Measurements from ENCODE around the gene TMOD3.

The TMOD3 gene

GRCh38 chr15:51856714-51857380 lies 27.4 kb downstream of the TMOD3 start:
- no peak overlapping the region for H3K4ac ChIP-seq (ENCODE audit: low read depth, low read length)
- no peak for DNase-seq
- H2BK15ac ChIP-seq (replicated peaks; ENCODE audit: low read depth), result no peak overlapping the region
- H3K79me1 ChIP-seq (ENCODE audit: low read length), result peaks cover 19% of the 10 kb centered on the region
- no peak overlapping the region for H2BK120ac ChIP-seq (ENCODE audit: low read depth, low read length)
- no peak overlapping the region for H3K4me3 ChIP-seq (ENCODE audit: low read length)
- no peak overlapping the region for H3K27ac ChIP-seq (ENCODE audit: low read depth, low read length)
- H3K4me2 ChIP-seq (ENCODE audit: low read length), result no peak overlapping the region
- no CpG with 5 or more reads among the region's 5 CpGs for WGBS (ENCODE audit: extremely low coverage, insufficient coverage, low lambda C conversion rate)
- no peak overlapping the region for H3K9ac ChIP-seq (ENCODE audit: low read length)
- no peak overlapping the region for H2AK5ac ChIP-seq (ENCODE audit: low read length)
- H3K18ac ChIP-seq (ENCODE audit: low read length), result no peak overlapping the region
- no peak overlapping the region for H2BK5ac ChIP-seq (ENCODE audit: low read length)
- no peak overlapping the region for H4K5ac ChIP-seq (ENCODE audit: low read length)
- peaks cover 8% of the 10 kb centered on the region for H3K79me2 ChIP-seq (ENCODE audit: control insufficient read depth, insufficient read depth, low read length)
- no peak overlapping the region for H3K56ac ChIP-seq (ENCODE audit: low read length)
- H4K8ac ChIP-seq (ENCODE audit: low read depth, low read length), result no peak overlapping the region
- no peak overlapping the region for H3K23ac ChIP-seq (ENCODE audit: low read length)
- no peaks in the 10 kb centered on the region for H3K36me3 ChIP-seq (ENCODE audit: control insufficient read depth, insufficient read depth, low read length)
- no peaks in the 10 kb centered on the region for H3K4me1 ChIP-seq (ENCODE audit: control insufficient read depth, low read depth, low read length)
- H3K27me3 ChIP-seq (ENCODE audit: insufficient read depth, low read length, poor library complexity), result no peaks in the 10 kb centered on the region

- H3K4me2 ChIP-seq (ENCODE audit: low read length), result no peak overlapping the region
- no peak overlapping the region for H3K27ac ChIP-seq (ENCODE audit: low read depth, low read length)
- DNase-seq, result no peak
- H3K18ac ChIP-seq (ENCODE audit: low read length), result no peak overlapping the region
- H4K8ac ChIP-seq (ENCODE audit: low read depth, low read length), result no peak overlapping the region
- no peak overlapping the region for H3K4ac ChIP-seq (ENCODE audit: low read depth, low read length)
- no CpG with 5 or more reads among the region's 10 CpGs for WGBS (ENCODE audit: extremely low coverage, insufficient coverage, low lambda C conversion rate)
- no peak overlapping the region for H2BK15ac ChIP-seq (replicated peaks; ENCODE audit: low read depth)
- no peaks in the 10 kb centered on the region for H3K36me3 ChIP-seq (ENCODE audit: control insufficient read depth, insufficient read depth, low read length)
- H3K56ac ChIP-seq (ENCODE audit: low read length), result no peak overlapping the region
- H2BK120ac ChIP-seq (ENCODE audit: low read depth, low read length), result no peak overlapping the region
- no peak overlapping the region for H3K9ac ChIP-seq (ENCODE audit: low read length)
- no peak overlapping the region for H4K5ac ChIP-seq (ENCODE audit: low read length)
- no peak overlapping the region for H2BK5ac ChIP-seq (ENCODE audit: low read length)
- no peak overlapping the region for H2AK5ac ChIP-seq (ENCODE audit: low read length)
- H3K79me1 ChIP-seq (ENCODE audit: low read length), result peaks cover 14% of the 10 kb centered on the region
- no peaks in the 10 kb centered on the region for H3K4me1 ChIP-seq (ENCODE audit: control insufficient read depth, low read depth, low read length)
- H3K27me3 ChIP-seq (ENCODE audit: insufficient read depth, low read length, poor library complexity), result no peaks in the 10 kb centered on the region
- no peak overlapping the region for H3K23ac ChIP-seq (ENCODE audit: low read length)
- no peak overlapping the region for H3K4me3 ChIP-seq (ENCODE audit: low read length)
- H3K79me2 ChIP-seq (ENCODE audit: control insufficient read depth, insufficient read depth, low read length), result peaks cover 2% of the 10 kb centered on the region
Observed at GRCh38 chr15:51861557-51862359, 32.3 kb downstream of the TMOD3 start.

GRCh38 chr15:51863131-51863530 lies 33.7 kb downstream of the TMOD3 start:
- H3K18ac ChIP-seq (ENCODE audit: low read length), result no peak overlapping the region
- no peak overlapping the region for H2BK120ac ChIP-seq (ENCODE audit: low read depth, low read length)
- no peak overlapping the region for H3K4me3 ChIP-seq (ENCODE audit: low read length)
- H2AK5ac ChIP-seq (ENCODE audit: low read length), result no peak overlapping the region
- no peak overlapping the region for H2BK5ac ChIP-seq (ENCODE audit: low read length)
- H3K4me2 ChIP-seq (ENCODE audit: low read length), result no peak overlapping the region
- no peaks in the 10 kb centered on the region for H3K36me3 ChIP-seq (ENCODE audit: control insufficient read depth, insufficient read depth, low read length)
- peaks cover 2% of the 10 kb centered on the region for H3K79me2 ChIP-seq (ENCODE audit: control insufficient read depth, insufficient read depth, low read length)
- WGBS (ENCODE audit: extremely low coverage, insufficient coverage, low lambda C conversion rate), result no CpG with 5 or more reads among the region's 2 CpGs
- no peak for DNase-seq
- no peak overlapping the region for H3K23ac ChIP-seq (ENCODE audit: low read length)
- no peak overlapping the region for H3K56ac ChIP-seq (ENCODE audit: low read length)
- no peaks in the 10 kb centered on the region for H3K27me3 ChIP-seq (ENCODE audit: insufficient read depth, low read length, poor library complexity)
- H2BK15ac ChIP-seq (replicated peaks; ENCODE audit: low read depth), result no peak overlapping the region
- H3K9ac ChIP-seq (ENCODE audit: low read length), result no peak overlapping the region
- peaks cover 17% of the 10 kb centered on the region for H3K79me1 ChIP-seq (ENCODE audit: low read length)
- no peaks in the 10 kb centered on the region for H3K4me1 ChIP-seq (ENCODE audit: control insufficient read depth, low read depth, low read length)
- no peak overlapping the region for H3K27ac ChIP-seq (ENCODE audit: low read depth, low read length)
- H4K8ac ChIP-seq (ENCODE audit: low read depth, low read length), result no peak overlapping the region
- no peak overlapping the region for H4K5ac ChIP-seq (ENCODE audit: low read length)
- H3K4ac ChIP-seq (ENCODE audit: low read depth, low read length), result no peak overlapping the region

GRCh38 chr15:51864408-51865056 lies 35.1 kb downstream of the TMOD3 start:
- H2AK5ac ChIP-seq (ENCODE audit: low read length), result no peak overlapping the region
- no peak overlapping the region for H2BK15ac ChIP-seq (replicated peaks; ENCODE audit: low read depth)
- H3K4me1 ChIP-seq (ENCODE audit: control insufficient read depth, low read depth, low read length), result no peaks in the 10 kb centered on the region
- H3K79me1 ChIP-seq (ENCODE audit: low read length), result peaks cover 13% of the 10 kb centered on the region
- no peaks in the 10 kb centered on the region for H3K27me3 ChIP-seq (ENCODE audit: insufficient read depth, low read length, poor library complexity)
- 100% methylated on average over 3 of the region's 4 CpGs for WGBS (ENCODE audit: extremely low coverage, insufficient coverage, low lambda C conversion rate)
- H3K4me2 ChIP-seq (ENCODE audit: low read length), result no peak overlapping the region
- no peak overlapping the region for H2BK120ac ChIP-seq (ENCODE audit: low read depth, low read length)
- no peak overlapping the region for H3K56ac ChIP-seq (ENCODE audit: low read length)
- H3K4ac ChIP-seq (ENCODE audit: low read depth, low read length), result no peak overlapping the region
- H3K9ac ChIP-seq (ENCODE audit: low read length), result no peak overlapping the region
- H3K27ac ChIP-seq (ENCODE audit: low read depth, low read length), result no peak overlapping the region
- DNase-seq, result no peak
- H2BK5ac ChIP-seq (ENCODE audit: low read length), result no peak overlapping the region
- H3K4me3 ChIP-seq (ENCODE audit: low read length), result no peak overlapping the region
- H4K8ac ChIP-seq (ENCODE audit: low read depth, low read length), result no peak overlapping the region
- no peak overlapping the region for H4K5ac ChIP-seq (ENCODE audit: low read length)
- no peak overlapping the region for H3K18ac ChIP-seq (ENCODE audit: low read length)
- H3K79me2 ChIP-seq (ENCODE audit: control insufficient read depth, insufficient read depth, low read length), result peaks cover 2% of the 10 kb centered on the region
- H3K23ac ChIP-seq (ENCODE audit: low read length), result no peak overlapping the region
- no peaks in the 10 kb centered on the region for H3K36me3 ChIP-seq (ENCODE audit: control insufficient read depth, insufficient read depth, low read length)

GRCh38 chr15:51865317-51865716 lies 35.9 kb downstream of the TMOD3 start:
- Histone ChIP-seq H3K4me1 (ENCODE audit: control insufficient read depth, low read depth, low read length) (no peaks in the 10 kb centered on the region), H3K36me3 (ENCODE audit: control insufficient read depth, insufficient read depth, low read length) (no peaks in the 10 kb centered on the region), H2AK5ac (ENCODE audit: low read length) (no peak overlapping the region), H4K8ac (ENCODE audit: low read depth, low read length) (no peak overlapping the region), H3K56ac (ENCODE audit: low read length) (no peak overlapping the region), H3K79me2 (ENCODE audit: control insufficient read depth, insufficient read depth, low read length) (peaks cover 2% of the 10 kb centered on the region), H3K9ac (ENCODE audit: low read length) (no peak overlapping the region), H3K4me2 (ENCODE audit: low read length) (no peak overlapping the region), H2BK15ac (replicated peaks; ENCODE audit: low read depth) (no peak overlapping the region), H3K27me3 (ENCODE audit: insufficient read depth, low read length, poor library complexity) (no peaks in the 10 kb centered on the region), H3K27ac (ENCODE audit: low read depth, low read length) (no peak overlapping the region), H3K18ac (ENCODE audit: low read length) (no peak overlapping the region), H4K5ac (ENCODE audit: low read length) (no peak overlapping the region), H3K4ac (ENCODE audit: low read depth, low read length) (no peak overlapping the region), H2BK5ac (ENCODE audit: low read length) (no peak overlapping the region), H3K79me1 (ENCODE audit: low read length) (peaks cover 9% of the 10 kb centered on the region), H3K4me3 (ENCODE audit: low read length) (no peak overlapping the region), H3K23ac (ENCODE audit: low read length) (no peak overlapping the region), H2BK120ac (ENCODE audit: low read depth, low read length) (no peak overlapping the region)
- DNase-seq, result no peak
- no CpG with 5 or more reads among the region's 1 CpG for WGBS (ENCODE audit: extremely low coverage, insufficient coverage, low lambda C conversion rate)
